IMR-90 (cell line): Measurements from ENCODE around the gene MGAT5. TPM values are rescaled to one million over a fixed set of nuclear protein-coding genes. Genes with fewer than 3 reads are reported as not detected.

Source experiments
- ATAC-seq: fragments of 200-7000 bp; cut with Tn5 transposase; 2 replicates; pipeline ENCODE4 v1.9.1; 2020; ENCODE audit warnings: low read depth, mild to moderate bottlenecking, moderate library complexity
- BruUV-seq: library from RNA; stranded (reverse); fragments of 400-500 nt; replicated peaks from 2 replicates; lab custom pipeline; 2021; lab: Mats Ljungman, UMichigan
- CTCF ChIA-PET: fragments of 300-600 bp; formaldehyde crosslinking; extraction: SDS; loops from one replicate; lab custom pipeline; 2021; ENCODE audit warnings: antibody characterized with exemption; lab: Yijun Ruan, JAX
- POLR2A ChIA-PET: fragments of 300-600 bp; sonication (Branson Sonifier 250); formaldehyde crosslinking; loops from one replicate; lab custom pipeline; 2022; ENCODE audit warnings: antibody characterized with exemption; ENCODE audit not compliant: unreplicated experiment; lab: Charles Lee
- DNase-seq: peaks from one replicate; pipeline ENCODE4 v3.0.0; 2013
- H2AFZ ChIP-seq: replicated peaks from 2 replicates; pipeline ENCODE3; 2013; ENCODE audit warnings: low read length, mild to moderate bottlenecking; ENCODE audit not compliant: poor library complexity
- H2AK5ac ChIP-seq: 2 replicates; pipeline ENCODE4 v1.6.1; 2013; ENCODE audit warnings: low read depth, low read length, inconsistent platforms
- H2AK9ac ChIP-seq: replicated peaks from 2 replicates; pipeline ENCODE3; 2013; ENCODE audit warnings: mild to moderate bottlenecking, low read depth, low read length, moderate library complexity; ENCODE audit not compliant: poor library complexity
- H2BK120ac ChIP-seq: 2 replicates; pipeline ENCODE4 v1.6.1; 2013; ENCODE audit warnings: low read depth, low read length, inconsistent platforms
- H2BK15ac ChIP-seq: 3 replicates; pipeline ENCODE4 v1.6.1; 2013; ENCODE audit warnings: low read depth, low read length, inconsistent platforms
- H2BK20ac ChIP-seq: 2 replicates; pipeline ENCODE4 v1.6.1; 2013; ENCODE audit warnings: low read depth, mild to moderate bottlenecking, inconsistent platforms, low read length, moderate library complexity
- H2BK5ac ChIP-seq: 2 replicates; pipeline ENCODE4 v1.6.1; 2013; ENCODE audit warnings: mild to moderate bottlenecking, low read depth, low read length, inconsistent platforms; ENCODE audit not compliant: poor library complexity, severe bottlenecking
- H3K14ac ChIP-seq: replicated peaks from 2 replicates; pipeline ENCODE4 v1.6.1; 2013; ENCODE audit warnings: low read depth, low read length, inconsistent platforms
- H3K18ac ChIP-seq: 2 replicates; pipeline ENCODE4 v1.6.1; 2013; ENCODE audit warnings: low read depth, low read length, control low read depth
- H3K23ac ChIP-seq: 2 replicates; pipeline ENCODE4 v1.6.1; 2013; ENCODE audit warnings: low read depth, low read length, inconsistent platforms
- H3K27ac ChIP-seq: 2 replicates; pipeline ENCODE4 v1.5.1; 2013; ENCODE audit warnings: mild to moderate bottlenecking, control low read depth, low read length; ENCODE audit not compliant: insufficient read depth
- H3K27me3 ChIP-seq: 2 replicates; pipeline ENCODE4 v1.6.1; 2013; ENCODE audit warnings: low read length; ENCODE audit not compliant: control insufficient read depth, insufficient read depth
- H3K36me3 ChIP-seq: 2 replicates; pipeline ENCODE4 v1.6.1; 2013; ENCODE audit warnings: low read length, mixed read lengths; ENCODE audit not compliant: control insufficient read depth, insufficient read depth
- H3K4ac ChIP-seq: 2 replicates; pipeline ENCODE4 v1.6.1; 2013; ENCODE audit warnings: low read depth, low read length, inconsistent platforms
- H3K4me1 ChIP-seq: 2 replicates; pipeline ENCODE4 v1.6.1; 2013; ENCODE audit warnings: low read length, mixed read lengths; ENCODE audit not compliant: control insufficient read depth, insufficient read depth
- H3K4me2 ChIP-seq: 2 replicates; pipeline ENCODE4 v1.6.1; 2013; ENCODE audit warnings: low read depth, mild to moderate bottlenecking, control low read depth, low read length, moderate library complexity
- H3K4me3 ChIP-seq: 2 replicates; pipeline ENCODE4 v1.5.1; 2013; ENCODE audit warnings: low read depth, mild to moderate bottlenecking, control low read depth, low read length, moderate library complexity; ENCODE audit not compliant: insufficient read depth
- H3K56ac ChIP-seq: 2 replicates; pipeline ENCODE4 v1.6.1; 2013; ENCODE audit warnings: low read length, inconsistent platforms; ENCODE audit not compliant: insufficient read depth; ENCODE audit errors: extremely low read depth
- H3K79me1 ChIP-seq, 2 experiments: 2 replicates each; pipeline ENCODE4 v1.6.1; 2013; ENCODE audit warnings: low read length in 2 of 2, inconsistent platforms in 1 of 2, low read depth in 1 of 2
- H3K9ac ChIP-seq: 2 replicates; pipeline ENCODE4 v1.6.1; 2013; ENCODE audit warnings: low read depth, low read length, control low read depth
- H3K9me1 ChIP-seq: 2 replicates; pipeline ENCODE4 v1.6.1; 2013; ENCODE audit warnings: low read length, inconsistent platforms; ENCODE audit not compliant: insufficient read depth
- H3K9me3 ChIP-seq: 2 replicates; pipeline ENCODE4 v1.6.1; 2013; ENCODE audit warnings: low read length; ENCODE audit not compliant: control insufficient read depth, insufficient read depth
- H4K20me1 ChIP-seq: 2 replicates; pipeline ENCODE4 v1.6.1; 2013; ENCODE audit warnings: low read length, inconsistent platforms; ENCODE audit not compliant: insufficient read depth
- H4K5ac ChIP-seq: 2 replicates; pipeline ENCODE4 v1.6.1; 2013; ENCODE audit warnings: mild to moderate bottlenecking, low read depth, low read length, control low read depth
- H4K8ac ChIP-seq, 2 experiments: 2 replicates each; pipeline ENCODE4 v1.6.1; 2013; ENCODE audit warnings: low read depth in 2 of 2, low read length in 2 of 2, control low read depth in 1 of 2, inconsistent platforms in 1 of 2
- H4K91ac ChIP-seq: 2 replicates; pipeline ENCODE4 v1.6.1; 2013; ENCODE audit warnings: low read depth, low read length, inconsistent platforms; ENCODE audit not compliant: insufficient read depth
- BHLHE40 ChIP-seq: fragments of 150-350 bp; IDR thresholded peaks from 2 replicates; pipeline ENCODE4 v1.6.1; 2016; ENCODE audit warnings: mild to moderate bottlenecking, low read depth, low read length
- CEBPB ChIP-seq: IDR thresholded peaks from 2 replicates; pipeline ENCODE4 v1.6.1; 2012; ENCODE audit warnings: low read depth, low read length, improper control_type of control experiment
- CHD1 ChIP-seq: IDR thresholded peaks from 2 replicates; pipeline ENCODE4 v1.6.1; 2012; ENCODE audit warnings: low read depth, low read length, improper control_type of control experiment
- CTCF ChIP-seq: conservative IDR thresholded peaks from 2 replicates; pipeline ENCODE4 v1.5.1; 2012; ENCODE audit warnings: mild to moderate bottlenecking, low read depth, low read length, improper control_type of control experiment
- ELK1 ChIP-seq: fragments of 150-350 bp; IDR thresholded peaks from 2 replicates; pipeline ENCODE4 v1.6.1; 2016; ENCODE audit warnings: low read depth, mild to moderate bottlenecking, low read length, moderate library complexity, borderline replicate concordance
- FOS ChIP-seq: fragments of 150-350 bp; IDR thresholded peaks from 2 replicates; pipeline ENCODE4 v1.6.1; 2016; ENCODE audit warnings: low read depth, low read length
- MAFK ChIP-seq: IDR thresholded peaks from 2 replicates; pipeline ENCODE4 v1.6.1; 2012; ENCODE audit warnings: low read depth, low read length, improper control_type of control experiment
- MAZ ChIP-seq: IDR thresholded peaks from 2 replicates; pipeline ENCODE4 v1.6.1; 2012; ENCODE audit warnings: low read depth, mild to moderate bottlenecking, low read length, improper control_type of control experiment, moderate library complexity, borderline replicate concordance
- MXI1 ChIP-seq: IDR thresholded peaks from 2 replicates; pipeline ENCODE4 v1.6.1; 2012; ENCODE audit warnings: low read depth, mild to moderate bottlenecking, low read length, moderate library complexity, borderline replicate concordance
- NFE2L2 ChIP-seq: fragments of 150-350 bp; IDR thresholded peaks from 2 replicates; pipeline ENCODE4 v1.6.1; 2016; ENCODE audit warnings: low read depth, mild to moderate bottlenecking, low read length
- POLR2A ChIP-seq: IDR thresholded peaks from 2 replicates; pipeline ENCODE4 v1.6.1; 2012; ENCODE audit warnings: mild to moderate bottlenecking, low read depth, low read length
- RAD21 ChIP-seq: IDR thresholded peaks from 2 replicates; pipeline ENCODE4 v1.6.1; 2012; ENCODE audit warnings: low read length, improper control_type of control experiment
- RCOR1 ChIP-seq: IDR thresholded peaks from 2 replicates; pipeline ENCODE4 v1.6.1; 2012; ENCODE audit warnings: mild to moderate bottlenecking, low read length, improper control_type of control experiment; ENCODE audit not compliant: insufficient replicate concordance
- RFX5 ChIP-seq: IDR thresholded peaks from 2 replicates; pipeline ENCODE4 v1.8.0; 2012; ENCODE audit warnings: low read depth, mild to moderate bottlenecking, low read length, moderate library complexity
- SMC3 ChIP-seq: fragments of 150-350 bp; IDR thresholded peaks from 2 replicates; pipeline ENCODE4 v1.6.1; 2016; ENCODE audit warnings: low read depth, mild to moderate bottlenecking, antibody characterized with exemption, low read length, moderate library complexity
- USF2 ChIP-seq: fragments of 150-350 bp; IDR thresholded peaks from 2 replicates; pipeline ENCODE4 v1.6.1; 2017; ENCODE audit warnings: mild to moderate bottlenecking, antibody characterized with exemption, low read length, low read depth
- WGBS, 2 experiments: methylation state at CpG; one replicate each; pipeline versions ENCODE4 v1.1.5 to v1.1.7; 2013; ENCODE audit warnings: missing lambda C conversion rate in 2 of 2; ENCODE audit not compliant: insufficient read length in 1 of 2; ENCODE audit errors: extremely low coverage in 2 of 2; 5-methylcytosine and 5-hydroxymethylcytosine counted together
- dilution Hi-C: fragments of 300-500 bp; cut with HindIII; formaldehyde crosslinking; loops from one replicate; pipeline ENCODE4 v1.14.3; 2018; ENCODE audit warnings: low sequenced_read_pairs; ENCODE audit not compliant: unreplicated experiment
- in situ Hi-C: fragments of 300-500 bp; cut with MboI; formaldehyde crosslinking; loops from 3 replicates; pipeline ENCODE4 v1.14.3; 2019; ENCODE audit warnings: low sequenced_read_pairs, inconsistent platforms, mixed read lengths
- intact Hi-C: fragments of 100-400 bp; cut with micrococcal nuclease; formaldehyde crosslinking; loops from 2 replicates; pipeline ENCODE4 v1.10.0; 2022
- polyA plus RNA-seq, 3 experiments: library from polyadenylated mRNA; depleted of rRNA; stranded (reverse); fragments of >200 nt; gene quantifications; 2 replicates each; pipeline ENCODE4 v1.2.3, GENCODE V29; 2012; ENCODE audit warnings: low replicate concordance in 1 of 3
- total RNA-seq: library from RNA; depleted of rRNA; stranded (reverse); fragments of >200 nt; gene quantifications from 2 replicates; pipeline ENCODE4 v1.2.3, GENCODE V29; 2012

Gene MGAT5
- total and polyA plus RNA-seq, 2 of the 4 experiments (the other 2 are of a cell fraction), result 22.9 to 59.9 TPM

- peak overlapping the region; percentile 79 for H3K4ac ChIP-seq
- dilution Hi-C loops (no loop called here), intact Hi-C loops (no loop called here), in situ Hi-C loops (no loop called here)
- no peak overlapping the region for H3K18ac ChIP-seq
- H4K5ac ChIP-seq, result peak overlapping the region; percentile 3; the same call in 1 of the 2 replicates
- H4K20me1 ChIP-seq, result peaks cover 45% of the 10 kb centered on the region
- peak overlapping the region; percentile 48 for H4K91ac ChIP-seq
- DNase-seq (no peak), ATAC-seq (no peak)
- peaks cover 8% of the 10 kb centered on the region; the same call in 1 of the 2 replicates for H3K36me3 ChIP-seq
- ChIA-PET POLR2A (no interaction called here), CTCF (no interaction called here)
- H3K27me3 ChIP-seq, result no peaks in the 10 kb centered on the region
- H3K9me3 ChIP-seq, result no peaks in the 10 kb centered on the region
- H2BK15ac ChIP-seq, result peak overlapping the region; percentile 47; the same call in 1 of the 3 replicates
- H2AK5ac ChIP-seq, result peak overlapping the region; percentile 74; the same call in 1 of the 2 replicates
- peak overlapping the region; percentile 23 for H2BK120ac ChIP-seq
- H2AFZ ChIP-seq, result no peak overlapping the region
- no peak overlapping the region for H3K56ac ChIP-seq
- H3K14ac ChIP-seq, result peak overlapping the region; percentile 10; the same call in 1 of the 2 replicates
- H3K79me1 ChIP-seq, result peaks cover 36 to 69% of the 10 kb centered on the region in 2 experiments
- peak overlapping the region; percentile 30 to 52; a peak in 2 of 4 replicates for H4K8ac ChIP-seq
- peak overlapping the region; percentile 22; the same call in 1 of the 2 replicates for H3K27ac ChIP-seq
- H3K23ac ChIP-seq, result no peak overlapping the region
- H3K9me1 ChIP-seq, result peaks cover 32% of the 10 kb centered on the region
- H3K4me1 ChIP-seq, result peaks cover 29% of the 10 kb centered on the region
- TF ChIP-seq CHD1 (no peak), NFE2L2 (no peak), BHLHE40 (no peak), ELK1 (no peak), CTCF (no peak), CEBPB (no peak), RFX5 (no peak), FOS (no peak), RCOR1 (no peak), MXI1 (no peak), USF2 (no peak), SMC3 (no peak), MAFK (no peak), MAZ (no peak), POLR2A (no peak), RAD21 (no peak)
- H3K4me2 ChIP-seq, result no peak overlapping the region
- H2AK9ac ChIP-seq, result peak overlapping the region; percentile 0
- no peak overlapping the region for H3K9ac ChIP-seq
- H3K4me3 ChIP-seq, result no peak overlapping the region
- no peak overlapping the region for H2BK5ac ChIP-seq
- H2BK20ac ChIP-seq, result peak overlapping the region; percentile 42; the same call in 1 of the 2 replicates
- WGBS, 2 experiments, result 100% methylated on average over 2 of the region's 8 CpGs; no CpG with 5 or more reads in 1 of the 2 experiments
- no TSS peak for BruUV-seq
Measured at GRCh38 chr2:134259994-134260393, 6.1 kb downstream of the MGAT5 start.
